GM12878 (cell line): ENCODE data around the gene NFIX.

Experiments
- CHD1 ChIP-seq: IDR thresholded peaks from 2 replicates; pipeline ENCODE4 v1.6.1; 2012; ENCODE audit warnings: low read depth, low read length, improper control_type of control experiment
- CTCF ChIP-seq, 3 experiments: IDR thresholded peaks in 2 of 3; conservative IDR thresholded peaks in 1 of 3; 2 replicates each; pipeline ENCODE4 v1.5.1; 2011; ENCODE audit warnings: low read depth in 3 of 3, low read length in 3 of 3, mild to moderate bottlenecking in 3 of 3, control low read depth in 2 of 3, moderate library complexity in 2 of 3, inconsistent platforms in 1 of 3, mixed read lengths in 1 of 3; ENCODE audit not compliant: control insufficient read depth in 2 of 3, insufficient read depth in 1 of 3; ENCODE audit errors: extremely low read depth in 1 of 3
- MXI1 ChIP-seq: fragments of 150-350 bp; IDR thresholded peaks from 2 replicates; pipeline ENCODE4 v1.6.1; 2011; ENCODE audit warnings: low read depth, mild to moderate bottlenecking, inconsistent platforms, low read length, improper control_type of control experiment
- RAD21 ChIP-seq: IDR thresholded peaks from 2 replicates; pipeline ENCODE4 v1.6.1; 2011; ENCODE audit warnings: mild to moderate bottlenecking, low read depth, low read length, moderate library complexity; ENCODE audit not compliant: insufficient read depth
- SPI1 ChIP-seq: IDR thresholded peaks from 2 replicates; pipeline ENCODE4 v1.6.1; 2011; ENCODE audit warnings: low read depth, mild to moderate bottlenecking, low read length, moderate library complexity, borderline replicate concordance; ENCODE audit not compliant: insufficient read depth
- SRF ChIP-seq, 2 experiments: IDR thresholded peaks; 2 replicates each; pipeline ENCODE4 v1.6.1; 2011; ENCODE audit warnings: low read depth in 2 of 2, low read length in 2 of 2, mild to moderate bottlenecking in 1 of 2, moderate library complexity in 1 of 2
- USF1 ChIP-seq: IDR thresholded peaks from 2 replicates; pipeline ENCODE4 v1.6.1; 2011; ENCODE audit warnings: borderline replicate concordance, low read depth, mild to moderate bottlenecking, moderate library complexity, mixed read lengths, low read length; ENCODE audit not compliant: insufficient read depth; ENCODE audit errors: extremely low read length
- TF ChIP-seq, protein P1 (sequence below): fragments of 450-650 bp; IDR thresholded peaks from 2 replicates; pipeline ENCODE4 v1.6.1; 2017; ENCODE audit warnings: mild to moderate bottlenecking
- TF ChIP-seq, protein P2 (sequence below): IDR thresholded peaks from 2 replicates; pipeline ENCODE4 v1.6.1; 2012; ENCODE audit warnings: mild to moderate bottlenecking, low read depth, low read length

GRCh38 chr19:13028027-13028426 is 32.8 kb downstream of the NFIX start:
- TF ChIP-seq, protein P1, sequence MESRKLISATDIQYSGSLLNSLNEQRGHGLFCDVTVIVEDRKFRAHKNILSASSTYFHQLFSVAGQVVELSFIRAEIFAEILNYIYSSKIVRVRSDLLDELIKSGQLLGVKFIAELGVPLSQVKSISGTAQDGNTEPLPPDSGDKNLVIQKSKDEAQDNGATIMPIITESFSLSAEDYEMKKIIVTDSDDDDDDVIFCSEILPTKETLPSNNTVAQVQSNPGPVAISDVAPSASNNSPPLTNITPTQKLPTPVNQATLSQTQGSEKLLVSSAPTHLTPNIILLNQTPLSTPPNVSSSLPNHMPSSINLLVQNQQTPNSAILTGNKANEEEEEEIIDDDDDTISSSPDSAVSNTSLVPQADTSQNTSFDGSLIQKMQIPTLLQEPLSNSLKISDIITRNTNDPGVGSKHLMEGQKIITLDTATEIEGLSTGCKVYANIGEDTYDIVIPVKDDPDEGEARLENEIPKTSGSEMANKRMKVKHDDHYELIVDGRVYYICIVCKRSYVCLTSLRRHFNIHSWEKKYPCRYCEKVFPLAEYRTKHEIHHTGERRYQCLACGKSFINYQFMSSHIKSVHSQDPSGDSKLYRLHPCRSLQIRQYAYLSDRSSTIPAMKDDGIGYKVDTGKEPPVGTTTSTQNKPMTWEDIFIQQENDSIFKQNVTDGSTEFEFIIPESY, result no peak
- TF ChIP-seq RAD21 (no peak), MXI1 (no peak), CTCF (IDR thresholded peaks at IDR 0.05 in 2 of 3, conservative IDR thresholded peaks at IDR 0.05 in 1 of 3; ENCODE audit: control insufficient read depth in 2 of 3, extremely low read depth in 1 of 3, insufficient read depth in 1 of 3, low read depth in 3 of 3, low read length in 3 of 3) (no peak), SPI1 (no peak), USF1 (no peak), SRF (IDR thresholded peaks at IDR 0.05; ENCODE audit: low read depth in 2 of 2, low read length in 2 of 2) (no peak), CHD1 (no peak)
- TF ChIP-seq, protein P2, sequence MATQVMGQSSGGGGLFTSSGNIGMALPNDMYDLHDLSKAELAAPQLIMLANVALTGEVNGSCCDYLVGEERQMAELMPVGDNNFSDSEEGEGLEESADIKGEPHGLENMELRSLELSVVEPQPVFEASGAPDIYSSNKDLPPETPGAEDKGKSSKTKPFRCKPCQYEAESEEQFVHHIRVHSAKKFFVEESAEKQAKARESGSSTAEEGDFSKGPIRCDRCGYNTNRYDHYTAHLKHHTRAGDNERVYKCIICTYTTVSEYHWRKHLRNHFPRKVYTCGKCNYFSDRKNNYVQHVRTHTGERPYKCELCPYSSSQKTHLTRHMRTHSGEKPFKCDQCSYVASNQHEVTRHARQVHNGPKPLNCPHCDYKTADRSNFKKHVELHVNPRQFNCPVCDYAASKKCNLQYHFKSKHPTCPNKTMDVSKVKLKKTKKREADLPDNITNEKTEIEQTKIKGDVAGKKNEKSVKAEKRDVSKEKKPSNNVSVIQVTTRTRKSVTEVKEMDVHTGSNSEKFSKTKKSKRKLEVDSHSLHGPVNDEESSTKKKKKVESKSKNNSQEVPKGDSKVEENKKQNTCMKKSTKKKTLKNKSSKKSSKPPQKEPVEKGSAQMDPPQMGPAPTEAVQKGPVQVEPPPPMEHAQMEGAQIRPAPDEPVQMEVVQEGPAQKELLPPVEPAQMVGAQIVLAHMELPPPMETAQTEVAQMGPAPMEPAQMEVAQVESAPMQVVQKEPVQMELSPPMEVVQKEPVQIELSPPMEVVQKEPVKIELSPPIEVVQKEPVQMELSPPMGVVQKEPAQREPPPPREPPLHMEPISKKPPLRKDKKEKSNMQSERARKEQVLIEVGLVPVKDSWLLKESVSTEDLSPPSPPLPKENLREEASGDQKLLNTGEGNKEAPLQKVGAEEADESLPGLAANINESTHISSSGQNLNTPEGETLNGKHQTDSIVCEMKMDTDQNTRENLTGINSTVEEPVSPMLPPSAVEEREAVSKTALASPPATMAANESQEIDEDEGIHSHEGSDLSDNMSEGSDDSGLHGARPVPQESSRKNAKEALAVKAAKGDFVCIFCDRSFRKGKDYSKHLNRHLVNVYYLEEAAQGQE, result no peak
